Globus pallidus (tissue), 1 donor: Measurements from ENCODE around the gene TXLNA.
"Not testable (repeated sequence)": the region's sequence is repeated elsewhere in the genome, so short reads cannot be mapped to it uniquely, and the experiment has no call there.

Experiments used
- DNase-seq: peaks from one replicate; pipeline ENCODE4 v3.0.0-alpha.2; 2015; ENCODE audit warnings: low spot score

Gene TXLNA

GRCh38 chr1:32179443-32180185 lies at the start of gene TXLNA:
Gene TXLNA (plus strand): TSS chr1:32179675. CDS start chr1:32180346, 671 bp downstream.
- DNase-seq, result peak; percentile 91

GRCh38 chr1:32133950-32134280 lies 45.6 kb upstream of the TXLNA start:
- DNase-seq, result not testable (repeated sequence)

- no peak for DNase-seq
Observed at GRCh38 chr1:32137111-32137510, 42.4 kb upstream of the TXLNA start.

- no peak for DNase-seq
Observed at GRCh38 chr1:32138965-32139364, 40.5 kb upstream of the TXLNA start.

- DNase-seq, result peak; percentile 24
Observed at GRCh38 chr1:32142446-32143301, 36.8 kb upstream of the TXLNA start.

GRCh38 chr1:32143302-32143695 lies 36.2 kb upstream of the TXLNA start:
- DNase-seq, result not testable (repeated sequence)

- no peak for DNase-seq
Observed at GRCh38 chr1:32144033-32144432, 35.4 kb upstream of the TXLNA start.

- DNase-seq, result not testable (repeated sequence)
Observed at GRCh38 chr1:32147799-32148198, 31.7 kb upstream of the TXLNA start.

GRCh38 chr1:32150847-32151246 lies 28.6 kb upstream of the TXLNA start:
- DNase-seq, result no peak

GRCh38 chr1:32151319-32151787 lies 28.1 kb upstream of the TXLNA start:
- DNase-seq, result no peak

- no peak for DNase-seq
Observed at GRCh38 chr1:32159189-32159588, 20.3 kb upstream of the TXLNA start.

GRCh38 chr1:32163405-32163804 lies 16.1 kb upstream of the TXLNA start:
- DNase-seq, result no peak

- DNase-seq, result not testable (repeated sequence)
Observed at GRCh38 chr1:32165633-32166032, 13.8 kb upstream of the TXLNA start.

GRCh38 chr1:32170991-32171390 lies 8.5 kb upstream of the TXLNA start:
- no peak for DNase-seq

GRCh38 chr1:32172621-32173245 lies 6.7 kb upstream of the TXLNA start:
- DNase-seq, result no peak

- DNase-seq, result no peak
Observed at GRCh38 chr1:32178380-32179192, 889 bp upstream of the TXLNA start.

- no peak for DNase-seq
Observed at GRCh38 chr1:32179193-32179442, 357 bp upstream of the TXLNA start.

- DNase-seq, result no peak
Observed at GRCh38 chr1:32180186-32181060, 948 bp downstream of the TXLNA start.

GRCh38 chr1:32181065-32181464 lies 1.6 kb downstream of the TXLNA start:
- no peak for DNase-seq

- DNase-seq, result no peak
Observed at GRCh38 chr1:32181563-32181962, 2.1 kb downstream of the TXLNA start.

GRCh38 chr1:32182060-32182459 lies 2.6 kb downstream of the TXLNA start:
- DNase-seq, result no peak
